ENCODE measurements around the gene KIFBP.
"Not testable (repeated sequence)": the region's sequence is repeated elsewhere in the genome, so short reads cannot be mapped to it uniquely, and the experiment has no call there.

KIFBP gene

GRCh38 chr10:69004821-69005220 is 16.2 kb downstream of the KIFBP start:
- peak; percentile 53 for DNase-seq

GRCh38 chr10:69005704-69006485 is 17.3 kb downstream of the KIFBP start:
- no peak for DNase-seq

GRCh38 chr10:69007260-69007659 is 18.7 kb downstream of the KIFBP start:
- no peak for DNase-seq

GRCh38 chr10:69009360-69009759 is 20.8 kb downstream of the KIFBP start:
- no peak for DNase-seq

GRCh38 chr10:69010151-69010640 is 21.6 kb downstream of the KIFBP start:
- DNase-seq, result no peak

GRCh38 chr10:69012778-69013177 is 24.2 kb downstream of the KIFBP start:
- peak; percentile 17 for DNase-seq

- no peak for DNase-seq
Observed at GRCh38 chr10:69014171-69014570, 25.6 kb downstream of the KIFBP start.

- DNase-seq, result no peak
Observed at GRCh38 chr10:69018613-69019012, 30.0 kb downstream of the KIFBP start.

GRCh38 chr10:69022611-69023010 is 34.0 kb downstream of the KIFBP start:
- DNase-seq, result no peak

- no peak for DNase-seq
Observed at GRCh38 chr10:69025370-69025896, 36.8 kb downstream of the KIFBP start.

GRCh38 chr10:69033256-69033655 is 44.7 kb downstream of the KIFBP start:
- DNase-seq, result no peak

- DNase-seq, result no peak
Observed at GRCh38 chr10:69037489-69037888, 48.9 kb downstream of the KIFBP start.

GRCh38 chr10:69040904-69041303 is 52.3 kb downstream of the KIFBP start:
- DNase-seq, result not testable (repeated sequence)

- no peak for DNase-seq
Observed at GRCh38 chr10:69042417-69042816, 53.8 kb downstream of the KIFBP start.

GRCh38 chr10:69042838-69043237 is 54.2 kb downstream of the KIFBP start:
- no peak for DNase-seq

- DNase-seq, result peak; percentile 65
Observed at GRCh38 chr10:69043931-69044531, 55.4 kb downstream of the KIFBP start.

- DNase-seq, result no peak
Observed at GRCh38 chr10:69044546-69044945, 55.9 kb downstream of the KIFBP start.

- DNase-seq, result peak; percentile 88
Observed at GRCh38 chr10:69045441-69046300, 57.1 kb downstream of the KIFBP start.

- DNase-seq, result no peak
Observed at GRCh38 chr10:69047111-69047832, 58.7 kb downstream of the KIFBP start.

- DNase-seq, result peak; percentile 67
Observed at GRCh38 chr10:69048103-69048502, 59.5 kb downstream of the KIFBP start.

- DNase-seq, result no peak
Observed at GRCh38 chr10:69049566-69049961, 61.0 kb downstream of the KIFBP start.

GRCh38 chr10:69051303-69051702 is 62.7 kb downstream of the KIFBP start:
- peak; percentile 38 for DNase-seq

Data from activated CD4-positive, alpha-beta T cell treated with anti-CD3 and anti-CD28 coated beads, Interleukin-2, Interleukin-6, amounts not matched to agents 100 ng/mL and 50 ng/mL, durations not matched to agents 16 hours and 8 hours (primary cell).